SK-N-SH (cell line): ENCODE measurements around the gene GDPD4. TPM values are rescaled to one million over a fixed set of nuclear protein-coding genes. Genes with fewer than 3 reads are reported as not detected.

Experiments
- CTCF ChIA-PET: fragments of 300-600, 350-600 bp; formaldehyde crosslinking; extraction: SDS; loops from one replicate; lab custom pipeline; 2021; lab: Yijun Ruan, JAX
- POLR2A ChIA-PET: fragments of 350-600 bp; sonication (Branson Sonifier 250); formaldehyde crosslinking; extraction: SDS; loops from one replicate; lab custom pipeline; 2020; ENCODE audit warnings: antibody characterized with exemption, inconsistent platforms; lab: Yijun Ruan, JAX
- DNase-seq: peaks from one replicate; pipeline ENCODE4 v3.0.0; 2012
- H2AFZ ChIP-seq: fragments of 200-600 bp; sonication (generic); 2 replicates; pipeline ENCODE4 v1.8.1; 2016; ENCODE audit warnings: antibody characterized with exemption, mild to moderate bottlenecking, low read depth
- H3F3A ChIP-seq: fragments of 200-600 bp; sonication (generic); replicated peaks from 2 replicates; pipeline ENCODE3; 2016; ENCODE audit warnings: antibody characterized with exemption, mild to moderate bottlenecking; ENCODE audit not compliant: insufficient read depth
- H3K27ac ChIP-seq, 2 experiments: fragments of 200-500 bp in 1 of 2; fragments of 200-600 bp in 1 of 2; sonication (Bioruptor generic) in 1 of 2; sonication (generic), shearing (Covaris generic) in 1 of 2; 2 replicates each; pipeline versions ENCODE4 v1.5.1 to v1.6.1; 2014 to 2016; ENCODE audit warnings: low read depth in 2 of 2, inconsistent platforms in 1 of 2, low read length in 1 of 2, mild to moderate bottlenecking in 1 of 2, mixed read lengths in 1 of 2
- H3K27me3 ChIP-seq: fragments of 200-600 bp; sonication (generic), shearing (Covaris generic); 2 replicates; pipeline ENCODE4 v1.6.1; 2016; ENCODE audit warnings: mixed run types; ENCODE audit not compliant: insufficient read depth
- H3K36me3 ChIP-seq, 2 experiments: fragments of 200-500 bp in 1 of 2; fragments of 200-600 bp in 1 of 2; sonication (Bioruptor generic) in 1 of 2; sonication (generic) in 1 of 2; replicated peaks in 1 of 2; 2 replicates each; pipeline versions ENCODE3 to v1.5.1; 2014 to 2016; ENCODE audit warnings: low read length in 1 of 2, mild to moderate bottlenecking in 1 of 2; ENCODE audit not compliant: insufficient read depth in 2 of 2, control insufficient read depth in 1 of 2
- H3K4me1 ChIP-seq, 2 experiments: fragments of 200-500 bp in 1 of 2; fragments of 200-600 bp in 1 of 2; sonication (Bioruptor generic) in 1 of 2; sonication (generic), shearing (Covaris generic) in 1 of 2; 2 replicates each; pipeline versions ENCODE4 v1.5.1 to v1.6.1; 2014 to 2016; ENCODE audit warnings: low read depth in 1 of 2, low read length in 1 of 2, mixed run types in 1 of 2; ENCODE audit not compliant: insufficient read depth in 2 of 2, control insufficient read depth in 1 of 2
- H3K4me2 ChIP-seq: fragments of 200-600 bp; sonication (generic), shearing (Covaris generic); 2 replicates; pipeline ENCODE4 v1.6.1; 2017; ENCODE audit warnings: mixed run types
- H3K4me3 ChIP-seq, 2 experiments: fragments of 200-500 bp in 1 of 2; fragments of 200-600 bp in 1 of 2; sonication (Bioruptor generic) in 1 of 2; sonication (generic), shearing (Covaris generic) in 1 of 2; 2 replicates each; pipeline versions ENCODE4 v1.5.1 to v1.8.1; 2014 to 2016; ENCODE audit warnings: low read depth in 2 of 2, inconsistent platforms in 1 of 2, low read length in 1 of 2, mild to moderate bottlenecking in 1 of 2, mixed read lengths in 1 of 2, moderate library complexity in 1 of 2
- H3K79me2 ChIP-seq: fragments of 200-600 bp; sonication (generic); 2 replicates; pipeline ENCODE4 v1.8.1; 2017; ENCODE audit warnings: mild to moderate bottlenecking; ENCODE audit not compliant: insufficient read depth
- H3K9ac ChIP-seq: fragments of 200-600 bp; sonication (generic); 2 replicates; pipeline ENCODE4 v1.6.1; 2017; ENCODE audit warnings: mixed run types
- H3K9me2 ChIP-seq: fragments of 200-600 bp; sonication (generic); 2 replicates; pipeline ENCODE4 v1.6.1; 2017; ENCODE audit warnings: mixed run types
- H3K9me3 ChIP-seq: fragments of 200-600 bp; sonication (generic); 2 replicates; pipeline ENCODE4 v1.6.1; 2017; ENCODE audit warnings: mixed run types, mild to moderate bottlenecking, moderate library complexity
- H4K20me1 ChIP-seq: fragments of 200-600 bp; sonication (generic); 2 replicates; pipeline ENCODE4 v1.6.1; 2017; ENCODE audit warnings: mild to moderate bottlenecking, mixed run types; ENCODE audit not compliant: insufficient read depth
- CHD2 ChIP-seq: fragments of 150-350 bp; IDR thresholded peaks from 2 replicates; pipeline ENCODE4 v1.6.1; 2018; ENCODE audit warnings: low read length; ENCODE audit not compliant: partially characterized antibody
- ELF1 ChIP-seq: IDR thresholded peaks from 2 replicates; pipeline ENCODE4 v1.4.0; 2012
- EP300 ChIP-seq, 2 experiments: IDR thresholded peaks; 2 replicates each; pipeline versions ENCODE4 v1.4.0 to v1.6.1; 2012; ENCODE audit warnings: borderline replicate concordance in 1 of 2, low read depth in 1 of 2, low read length in 1 of 2
- FOSL2 ChIP-seq: IDR thresholded peaks from 2 replicates; pipeline ENCODE4 v1.4.0; 2012; ENCODE audit warnings: low read depth, mild to moderate bottlenecking, moderate library complexity, borderline replicate concordance
- GABPA ChIP-seq: IDR thresholded peaks from 2 replicates; pipeline ENCODE4 v1.4.0; 2012; ENCODE audit warnings: low read depth, mild to moderate bottlenecking
- GATA2 ChIP-seq: sonication (generic); formaldehyde crosslinking; IDR thresholded peaks from 2 replicates; pipeline ENCODE4 v1.5.0; 2020; ENCODE audit warnings: mild to moderate bottlenecking, missing genetic modification reagents
- MEF2A ChIP-seq: IDR thresholded peaks from 2 replicates; pipeline ENCODE4 v1.4.0; 2012; ENCODE audit warnings: low read depth, borderline replicate concordance
- MXI1 ChIP-seq: IDR thresholded peaks from 2 replicates; pipeline ENCODE4 v1.6.1; 2012; ENCODE audit warnings: mild to moderate bottlenecking, low read depth, low read length, improper control_type of control experiment
- NFIC ChIP-seq: IDR thresholded peaks from 2 replicates; pipeline ENCODE4 v1.4.0; 2012; ENCODE audit warnings: borderline replicate concordance
- RAD21 ChIP-seq: IDR thresholded peaks from 2 replicates; pipeline ENCODE4 v1.6.1; 2012; ENCODE audit warnings: mild to moderate bottlenecking, low read length
- RFX5 ChIP-seq: IDR thresholded peaks from 2 replicates; pipeline ENCODE4 v1.6.1; 2012; ENCODE audit warnings: mild to moderate bottlenecking, improper control_type of control experiment, low read length
- SMC3 ChIP-seq: IDR thresholded peaks from 2 replicates; pipeline ENCODE4 v1.6.1; 2012; ENCODE audit warnings: low read depth, low read length, improper control_type of control experiment
- TCF12 ChIP-seq: IDR thresholded peaks from 2 replicates; pipeline ENCODE4 v1.4.0; 2012
- YY1 ChIP-seq: IDR thresholded peaks from 2 replicates; pipeline ENCODE4 v1.4.0; 2012; ENCODE audit warnings: low read depth, mild to moderate bottlenecking
- WGBS: methylation state at CpG from one replicate; pipeline ENCODE4 v1.1.6; 2017; ENCODE audit warnings: low lambda C conversion rate; 5-methylcytosine and 5-hydroxymethylcytosine counted together
- polyA plus RNA-seq, 3 experiments: library from polyadenylated mRNA; depleted of rRNA; stranded (reverse); fragments of >200 nt; gene quantifications; 2 replicates each; pipeline ENCODE4 v1.2.3, GENCODE V29; 2012
- TF ChIP-seq, protein P1 (sequence below): fragments of 200-600 bp; sonication (generic); IDR thresholded peaks from 2 replicates; pipeline ENCODE4 v1.6.1; 2017; ENCODE audit warnings: antibody characterized with exemption, mild to moderate bottlenecking, moderate library complexity
- TF ChIP-seq, protein P2 (sequence below): IDR thresholded peaks from 2 replicates; pipeline ENCODE4 v1.4.0; 2012; ENCODE audit warnings: low read depth, borderline replicate concordance
- TF ChIP-seq, protein P3 (sequence below): IDR thresholded peaks from 2 replicates; pipeline ENCODE4 v1.4.0; 2012; ENCODE audit warnings: low read depth, borderline replicate concordance
- TF ChIP-seq, protein P4 (sequence below): IDR thresholded peaks from 2 replicates; pipeline ENCODE4; 2012

Gene GDPD4
- polyA plus RNA-seq, 1 of the 3 experiments (the other 2 are of a cell fraction) = not detected

DNA sequence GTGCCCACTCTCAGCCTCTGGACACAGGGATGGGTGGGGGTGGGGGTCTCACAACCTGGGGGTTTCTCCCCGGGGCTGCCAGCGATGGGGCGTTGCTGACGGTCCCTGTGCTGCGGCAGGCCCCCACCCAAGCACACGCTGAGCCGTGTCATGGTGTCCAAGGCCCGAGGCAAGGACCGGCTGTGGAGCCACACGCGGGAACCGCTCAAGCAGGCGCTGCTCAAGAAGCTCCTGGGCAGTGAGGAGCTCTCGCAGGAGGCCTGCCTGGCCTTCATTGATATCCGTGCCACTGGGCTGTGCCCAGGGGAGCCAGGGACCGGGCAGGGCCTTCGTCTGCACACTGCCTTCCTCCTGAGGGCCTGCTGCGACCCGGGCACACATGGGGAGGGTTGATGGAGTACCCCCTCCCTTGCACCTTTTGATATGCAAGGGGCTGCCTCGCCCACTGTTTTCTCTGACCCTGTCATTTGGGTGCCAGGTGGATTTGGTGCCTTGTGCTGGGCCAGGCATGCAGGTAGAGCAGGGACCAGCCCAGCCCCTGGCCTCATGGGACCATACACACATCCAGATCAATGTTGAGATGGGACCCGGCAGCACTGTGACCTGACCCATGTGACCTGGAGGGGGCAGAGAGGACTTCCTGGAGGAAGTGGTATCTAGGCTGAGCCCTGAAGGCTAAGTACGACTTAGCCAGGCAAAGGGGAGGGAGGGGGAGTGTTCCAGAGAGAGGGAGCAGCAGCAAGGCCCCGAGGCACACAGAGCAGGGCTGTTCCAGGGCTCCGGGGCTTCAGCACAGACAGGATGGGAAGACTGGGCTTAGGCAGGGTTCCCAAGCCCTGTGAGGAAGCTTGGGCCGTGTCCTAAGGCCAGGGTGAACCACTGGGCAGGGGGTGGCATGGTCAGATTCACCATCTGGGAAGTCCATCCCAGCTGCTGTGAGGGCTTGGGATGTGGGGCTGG lies 98.3 kb downstream of the GDPD4 start:
- CTCF ChIA-PET = interaction anchor here (0.9 to 2.3 kb wide), 8 partner anchors 7 to 345 kb away, joined by 3 to 10 read pairs (median 7); partner anchors contain the start of gene MYO7A

More for the DNA sequence above, 98.3 kb downstream of the GDPD4 start:
- H3K4me1 ChIP-seq = no peaks in the 10 kb centered on the region
- POLR2A ChIA-PET = no interaction called here
- H3F3A ChIP-seq = no peaks in the 10 kb centered on the region
- no peaks in the 10 kb centered on the region for H3K27me3 ChIP-seq
- TF ChIP-seq MXI1 (no peak), GABPA (no peak), GATA2 (no peak), NFIC (no peak), RAD21 (no peak), SMC3 (no peak), CHD2 (no peak), MEF2A (no peak), EP300 (IDR thresholded peaks at IDR 0.05; ENCODE audit: borderline replicate concordance in 1 of 2, low read depth in 1 of 2, low read length in 1 of 2) (no peak), FOSL2 (no peak), ELF1 (no peak), TCF12 (no peak), YY1 (no peak), RFX5 (no peak)
- TF ChIP-seq, protein P1, sequence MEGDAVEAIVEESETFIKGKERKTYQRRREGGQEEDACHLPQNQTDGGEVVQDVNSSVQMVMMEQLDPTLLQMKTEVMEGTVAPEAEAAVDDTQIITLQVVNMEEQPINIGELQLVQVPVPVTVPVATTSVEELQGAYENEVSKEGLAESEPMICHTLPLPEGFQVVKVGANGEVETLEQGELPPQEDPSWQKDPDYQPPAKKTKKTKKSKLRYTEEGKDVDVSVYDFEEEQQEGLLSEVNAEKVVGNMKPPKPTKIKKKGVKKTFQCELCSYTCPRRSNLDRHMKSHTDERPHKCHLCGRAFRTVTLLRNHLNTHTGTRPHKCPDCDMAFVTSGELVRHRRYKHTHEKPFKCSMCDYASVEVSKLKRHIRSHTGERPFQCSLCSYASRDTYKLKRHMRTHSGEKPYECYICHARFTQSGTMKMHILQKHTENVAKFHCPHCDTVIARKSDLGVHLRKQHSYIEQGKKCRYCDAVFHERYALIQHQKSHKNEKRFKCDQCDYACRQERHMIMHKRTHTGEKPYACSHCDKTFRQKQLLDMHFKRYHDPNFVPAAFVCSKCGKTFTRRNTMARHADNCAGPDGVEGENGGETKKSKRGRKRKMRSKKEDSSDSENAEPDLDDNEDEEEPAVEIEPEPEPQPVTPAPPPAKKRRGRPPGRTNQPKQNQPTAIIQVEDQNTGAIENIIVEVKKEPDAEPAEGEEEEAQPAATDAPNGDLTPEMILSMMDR = no peak
- TF ChIP-seq, protein P2, sequence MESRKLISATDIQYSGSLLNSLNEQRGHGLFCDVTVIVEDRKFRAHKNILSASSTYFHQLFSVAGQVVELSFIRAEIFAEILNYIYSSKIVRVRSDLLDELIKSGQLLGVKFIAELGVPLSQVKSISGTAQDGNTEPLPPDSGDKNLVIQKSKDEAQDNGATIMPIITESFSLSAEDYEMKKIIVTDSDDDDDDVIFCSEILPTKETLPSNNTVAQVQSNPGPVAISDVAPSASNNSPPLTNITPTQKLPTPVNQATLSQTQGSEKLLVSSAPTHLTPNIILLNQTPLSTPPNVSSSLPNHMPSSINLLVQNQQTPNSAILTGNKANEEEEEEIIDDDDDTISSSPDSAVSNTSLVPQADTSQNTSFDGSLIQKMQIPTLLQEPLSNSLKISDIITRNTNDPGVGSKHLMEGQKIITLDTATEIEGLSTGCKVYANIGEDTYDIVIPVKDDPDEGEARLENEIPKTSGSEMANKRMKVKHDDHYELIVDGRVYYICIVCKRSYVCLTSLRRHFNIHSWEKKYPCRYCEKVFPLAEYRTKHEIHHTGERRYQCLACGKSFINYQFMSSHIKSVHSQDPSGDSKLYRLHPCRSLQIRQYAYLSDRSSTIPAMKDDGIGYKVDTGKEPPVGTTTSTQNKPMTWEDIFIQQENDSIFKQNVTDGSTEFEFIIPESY = no peak
- TF ChIP-seq, protein P3, sequence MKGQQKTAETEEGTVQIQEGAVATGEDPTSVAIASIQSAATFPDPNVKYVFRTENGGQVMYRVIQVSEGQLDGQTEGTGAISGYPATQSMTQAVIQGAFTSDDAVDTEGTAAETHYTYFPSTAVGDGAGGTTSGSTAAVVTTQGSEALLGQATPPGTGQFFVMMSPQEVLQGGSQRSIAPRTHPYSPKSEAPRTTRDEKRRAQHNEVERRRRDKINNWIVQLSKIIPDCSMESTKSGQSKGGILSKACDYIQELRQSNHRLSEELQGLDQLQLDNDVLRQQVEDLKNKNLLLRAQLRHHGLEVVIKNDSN = no peak
- TF ChIP-seq, protein P4, sequence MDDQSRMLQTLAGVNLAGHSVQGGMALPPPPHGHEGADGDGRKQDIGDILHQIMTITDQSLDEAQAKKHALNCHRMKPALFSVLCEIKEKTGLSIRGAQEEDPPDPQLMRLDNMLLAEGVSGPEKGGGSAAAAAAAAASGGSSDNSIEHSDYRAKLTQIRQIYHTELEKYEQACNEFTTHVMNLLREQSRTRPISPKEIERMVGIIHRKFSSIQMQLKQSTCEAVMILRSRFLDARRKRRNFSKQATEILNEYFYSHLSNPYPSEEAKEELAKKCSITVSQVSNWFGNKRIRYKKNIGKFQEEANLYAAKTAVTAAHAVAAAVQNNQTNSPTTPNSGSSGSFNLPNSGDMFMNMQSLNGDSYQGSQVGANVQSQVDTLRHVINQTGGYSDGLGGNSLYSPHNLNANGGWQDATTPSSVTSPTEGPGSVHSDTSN = no peak
- TF ChIP-seq, all 33 proteins: peak for 0
- Histone ChIP-seq H3K36me3 (no peaks in the 10 kb centered on the region), H3K27ac (no peak overlapping the region), H3K9me2 (no peaks in the 10 kb centered on the region), H3K9ac (no peak overlapping the region), H3K79me2 (no peaks in the 10 kb centered on the region), H4K20me1 (no peaks in the 10 kb centered on the region), H3K4me3 (no peak overlapping the region), H3K4me2 (no peak overlapping the region), H2AFZ (no peak overlapping the region), H3K9me3 (no peaks in the 10 kb centered on the region)
- DNase-seq = no peak
- 86% methylated on average over 10 of the region's 25 CpGs for WGBS
